Spleen (tissue), 7 donors: ENCODE measurements around the gene IMPA2.

Experiments
- POLR2A ChIP-seq, 3 donors: fragments of 450-650 bp; IDR thresholded peaks; one replicate each; pipeline ENCODE4 v1.5.1; 2017; ENCODE audit warnings: antibody characterized with exemption in 3 of 3, mild to moderate bottlenecking in 1 of 3
- TF ChIP-seq, protein P1 (sequence below), 11 experiments: fragments of 200-600 bp in 7 of 11; fragments of 450-650 bp in 4 of 11; sonication (generic) in 4 of 11; IDR thresholded peaks in 8 of 11; conservative IDR thresholded peaks in 3 of 11; 1 replicate in 7 of 11; 2 replicates in 4 of 11; pipeline versions ENCODE4 v1.4.0 to v1.8.0; 2016 to 2021; ENCODE audit warnings: antibody characterized with exemption in 11 of 11, inconsistent platforms in 4 of 11, mild to moderate bottlenecking in 1 of 11
- donor health status: DM: no; HTN: no; CAD: no; lungs with moderate emphysema.
- donor health status: DM: no; HTN: no; CAD: no.
- donor health status: DM: no; HTN: no; CAD: no.

DNA sequence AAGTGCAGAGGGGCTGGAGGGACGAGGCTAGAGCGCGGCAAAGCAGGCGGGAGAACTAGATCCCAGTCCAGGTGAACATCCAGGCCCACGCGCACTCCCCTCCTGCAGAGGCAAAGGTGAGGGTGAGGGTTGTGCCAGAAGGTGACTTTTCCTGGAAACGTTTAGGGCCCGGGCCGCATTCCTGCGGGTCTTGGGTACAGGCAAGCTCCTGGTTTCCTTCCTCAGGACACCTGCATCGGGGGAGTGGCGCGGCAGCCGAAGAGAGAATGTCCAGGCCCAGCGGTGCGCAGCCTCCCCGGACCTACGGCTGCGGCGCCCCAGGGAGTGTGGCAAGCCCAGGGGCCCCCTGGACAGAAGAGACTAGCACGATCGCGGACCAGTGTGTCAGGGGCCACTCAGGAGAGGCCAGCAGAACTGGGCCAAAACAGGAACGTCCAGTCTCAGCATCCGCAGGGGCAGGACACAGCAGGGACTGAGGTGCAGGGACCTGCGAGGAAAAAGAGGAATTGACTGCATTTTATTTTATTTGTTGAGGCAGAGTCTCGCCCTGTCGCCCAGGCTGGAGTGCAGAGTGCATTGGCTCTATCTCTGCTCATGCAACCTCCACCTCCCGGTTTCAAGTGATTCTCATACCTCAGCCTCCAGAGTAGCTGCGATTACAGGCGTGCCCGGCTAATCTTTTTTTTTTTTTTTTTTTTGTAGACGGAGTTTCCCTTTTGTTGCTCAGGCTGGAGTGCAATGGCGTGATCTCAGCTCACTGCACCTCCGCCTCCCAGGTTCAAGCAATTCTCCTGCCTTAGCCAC, 8.7 kb upstream of the IMPA2 start:
- TF ChIP-seq POLR2A (IDR thresholded peaks at IDR 0.05) = no peak
- TF ChIP-seq, protein P1, sequence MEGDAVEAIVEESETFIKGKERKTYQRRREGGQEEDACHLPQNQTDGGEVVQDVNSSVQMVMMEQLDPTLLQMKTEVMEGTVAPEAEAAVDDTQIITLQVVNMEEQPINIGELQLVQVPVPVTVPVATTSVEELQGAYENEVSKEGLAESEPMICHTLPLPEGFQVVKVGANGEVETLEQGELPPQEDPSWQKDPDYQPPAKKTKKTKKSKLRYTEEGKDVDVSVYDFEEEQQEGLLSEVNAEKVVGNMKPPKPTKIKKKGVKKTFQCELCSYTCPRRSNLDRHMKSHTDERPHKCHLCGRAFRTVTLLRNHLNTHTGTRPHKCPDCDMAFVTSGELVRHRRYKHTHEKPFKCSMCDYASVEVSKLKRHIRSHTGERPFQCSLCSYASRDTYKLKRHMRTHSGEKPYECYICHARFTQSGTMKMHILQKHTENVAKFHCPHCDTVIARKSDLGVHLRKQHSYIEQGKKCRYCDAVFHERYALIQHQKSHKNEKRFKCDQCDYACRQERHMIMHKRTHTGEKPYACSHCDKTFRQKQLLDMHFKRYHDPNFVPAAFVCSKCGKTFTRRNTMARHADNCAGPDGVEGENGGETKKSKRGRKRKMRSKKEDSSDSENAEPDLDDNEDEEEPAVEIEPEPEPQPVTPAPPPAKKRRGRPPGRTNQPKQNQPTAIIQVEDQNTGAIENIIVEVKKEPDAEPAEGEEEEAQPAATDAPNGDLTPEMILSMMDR (IDR thresholded peaks at IDR 0.05 in 8 of 11, conservative IDR thresholded peaks at IDR 0.05 in 3 of 11) = no peak
